NCI-H82 treated with DMSO at 0.1 percent for 48 hours (cell line): Measurements from ENCODE around the gene C1GALT1C1L.
"Not testable (repeated sequence)": the region's sequence is repeated elsewhere in the genome, so short reads cannot be mapped to it uniquely, and the experiment has no call there.

Experiments used
- DNase-seq: peaks from one replicate; lab custom pipeline; 2025; ENCODE audit not compliant: unreplicated experiment; lab: John Stamatoyannopoulos, UW

Gene C1GALT1C1L

DNA sequence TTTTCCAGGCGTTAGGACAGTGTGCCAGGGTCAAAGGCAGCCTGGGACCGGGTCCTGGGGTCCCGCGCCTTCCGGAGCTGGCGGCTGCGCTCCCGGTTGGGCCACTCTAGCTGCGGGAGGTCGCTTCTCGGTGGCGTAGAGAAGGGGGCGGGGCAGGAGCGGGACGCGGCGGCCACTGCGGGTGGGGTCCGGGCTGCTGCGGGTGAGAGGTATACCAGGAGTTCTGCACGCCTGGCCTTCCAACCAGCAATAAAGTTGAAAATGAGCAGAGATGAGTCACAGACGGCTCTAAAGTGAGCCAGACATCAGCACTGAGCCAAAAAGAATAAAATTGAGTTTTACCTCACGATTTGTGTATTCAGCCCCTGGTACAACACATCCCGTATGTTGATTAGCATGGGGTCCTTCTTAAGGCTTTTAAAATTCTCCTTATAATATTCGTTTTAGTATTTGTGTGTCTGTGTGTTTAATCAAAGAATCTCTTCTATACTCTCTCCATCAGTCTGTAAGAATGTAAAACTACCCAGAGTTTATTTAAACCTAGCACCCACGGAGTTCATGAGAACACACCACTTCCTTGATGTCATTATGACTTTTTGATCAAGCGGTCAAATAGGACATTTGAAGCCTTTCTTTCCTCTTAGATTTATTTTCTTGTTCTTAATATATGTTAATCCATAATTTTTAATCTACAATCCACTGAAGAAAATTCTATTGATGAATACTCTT lies at the start of gene C1GALT1C1L:
Gene C1GALT1C1L, minus strand, starts transcription at position 108 of the 729 bp plus-strand sequence. Its CDS starts 107 bp downstream, at position 1.
- peak; percentile 35 for DNase-seq

DNA sequence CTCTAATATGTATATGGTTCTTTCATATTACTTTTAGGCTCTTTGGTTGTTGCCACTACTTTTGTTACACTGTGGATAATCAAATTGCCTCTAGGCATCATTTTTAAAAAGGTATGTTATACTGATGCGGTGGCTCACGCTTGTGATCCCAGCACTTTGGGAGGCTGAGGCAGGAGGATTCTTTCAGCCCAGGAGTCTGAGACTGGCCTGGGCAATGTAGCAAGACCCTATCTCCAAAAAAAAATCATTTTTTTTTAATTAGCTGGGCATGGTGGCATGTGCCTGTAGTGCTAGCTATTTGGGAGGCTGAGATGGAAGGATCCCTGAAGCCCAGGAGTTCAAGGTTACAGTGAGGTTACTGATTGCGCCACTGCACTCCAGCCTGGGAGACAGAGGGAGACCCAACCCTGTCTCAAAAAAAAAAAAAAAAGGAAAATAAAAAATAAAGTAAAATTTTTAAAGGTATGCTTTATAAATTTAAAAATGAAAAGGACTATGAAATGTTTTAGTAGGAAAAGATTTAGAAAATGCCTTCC lies 49.5 kb upstream of the C1GALT1C1L start:
- DNase-seq = no peak

DNA sequence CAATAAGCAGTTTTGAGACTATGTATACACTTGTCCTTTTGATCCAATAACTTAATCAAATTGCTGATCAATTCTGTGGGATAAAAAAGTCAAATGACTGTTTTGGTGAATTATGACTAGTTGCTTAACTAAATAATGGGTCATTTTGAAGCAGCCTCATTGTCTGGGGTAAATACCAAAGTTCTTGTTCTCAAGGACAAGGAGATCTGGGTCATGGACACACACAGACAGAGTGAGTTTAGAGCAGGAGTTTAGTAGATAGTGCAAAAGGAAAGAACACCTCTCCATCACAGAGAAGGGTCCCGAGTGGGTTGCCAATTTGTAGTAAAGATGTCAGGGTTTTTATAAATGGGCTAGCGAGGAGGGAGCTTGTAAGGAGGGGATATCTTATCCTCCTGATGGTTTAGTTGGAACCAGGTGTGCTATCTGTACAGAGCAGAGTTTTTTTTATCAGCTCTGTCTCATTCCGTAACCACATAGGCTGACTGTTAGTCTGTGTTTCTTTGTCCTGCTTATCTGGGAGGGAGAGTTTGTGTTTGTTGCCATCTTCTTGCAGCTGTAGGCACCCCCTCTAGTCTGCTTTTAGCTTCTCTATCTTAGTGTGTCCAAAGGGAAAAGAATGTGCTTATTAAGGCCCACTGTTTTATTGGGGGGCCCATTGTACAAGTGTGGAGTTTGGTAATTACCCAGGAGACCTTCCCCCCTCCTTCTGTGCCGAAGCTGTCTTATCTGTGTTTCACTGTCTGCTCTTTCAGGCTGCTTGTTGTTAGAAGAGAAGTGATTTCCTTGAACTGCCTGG lies 48.7 kb upstream of the C1GALT1C1L start:
- no peak for DNase-seq

DNA sequence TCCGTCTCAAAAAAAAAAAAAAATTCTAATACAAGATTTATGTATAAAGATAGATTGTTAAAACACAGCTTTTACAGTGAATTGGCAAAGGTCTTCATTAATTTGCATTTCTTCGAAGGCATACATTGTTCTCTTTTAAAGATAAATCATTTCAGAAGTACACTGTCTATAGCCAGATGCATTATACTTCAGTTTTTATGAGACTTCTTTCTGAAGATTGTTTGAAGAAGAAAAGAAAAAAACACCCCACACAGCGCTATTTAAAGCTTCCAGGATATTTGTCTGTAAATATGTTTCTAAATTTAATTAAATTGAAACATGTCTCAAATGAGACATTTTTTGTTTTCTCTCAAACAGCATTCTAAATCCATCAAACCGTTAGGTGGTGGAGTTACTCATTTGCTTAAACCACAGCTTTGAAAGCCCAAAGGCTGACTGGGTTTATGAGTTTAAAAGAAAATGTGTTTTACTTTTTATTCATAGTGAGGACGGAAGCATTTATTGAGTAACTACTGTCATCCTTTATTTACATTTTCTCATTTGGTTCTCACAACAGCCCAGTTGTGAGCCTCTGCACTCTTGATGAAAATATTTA lies 42.4 kb upstream of the C1GALT1C1L start:
- no peak for DNase-seq

DNA sequence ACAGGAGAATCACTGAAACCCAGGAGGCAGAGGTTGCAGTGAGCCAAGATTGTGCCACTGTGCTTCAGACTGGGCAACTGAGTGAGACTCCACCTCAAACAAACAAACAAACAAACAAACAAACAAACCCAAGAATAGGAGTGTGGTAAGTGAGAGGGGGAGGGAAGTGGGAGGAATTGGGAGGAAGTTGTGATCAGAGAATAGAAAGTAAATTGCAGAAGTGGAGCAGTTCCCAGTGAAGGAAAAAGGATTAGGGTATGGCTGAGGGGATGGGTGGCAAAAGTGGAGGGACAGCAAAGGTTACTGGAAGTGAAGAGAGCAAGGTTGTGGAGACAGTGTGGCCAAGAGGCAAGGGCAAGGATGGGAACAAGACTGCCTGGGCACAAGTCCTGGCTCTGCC lies 41.1 kb upstream of the C1GALT1C1L start:
- no peak for DNase-seq

DNA sequence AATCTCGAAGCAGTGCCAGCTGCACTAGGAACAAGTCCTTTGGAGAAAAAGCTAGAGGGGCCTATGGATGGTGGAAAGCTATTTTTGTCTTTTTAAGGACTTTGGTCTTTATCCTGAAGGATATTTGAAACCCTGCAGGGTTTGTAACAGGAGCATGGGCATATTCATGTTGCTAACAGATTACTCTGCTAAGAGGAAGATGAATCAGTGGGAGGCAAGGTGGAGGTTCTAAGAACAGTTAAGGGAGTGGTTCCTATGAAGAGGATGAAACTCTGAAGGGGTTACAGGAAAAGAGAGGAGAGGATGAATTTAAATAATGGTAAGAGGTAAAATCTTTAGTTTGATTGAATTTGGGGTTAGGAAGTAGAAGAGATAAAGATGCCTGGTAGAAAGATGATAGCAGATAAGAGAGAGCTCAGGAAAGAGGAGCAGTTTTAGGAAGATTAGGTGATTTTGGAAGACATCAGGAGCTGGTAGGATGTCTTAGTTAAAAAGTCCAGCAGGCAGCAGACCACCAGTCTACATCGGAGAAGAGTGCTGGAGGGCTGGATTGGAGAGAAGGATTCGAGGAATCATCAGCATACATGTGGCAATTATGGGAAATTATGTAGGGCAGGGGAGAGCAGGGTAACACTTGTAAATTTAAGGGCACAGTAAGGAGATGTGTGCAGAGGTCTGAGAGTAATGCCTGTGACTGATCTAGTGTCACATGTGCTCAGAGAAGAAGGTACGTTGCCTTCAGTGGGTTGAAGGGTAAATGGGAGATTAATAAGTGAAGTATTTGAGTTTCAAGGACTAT lies 39.3 kb upstream of the C1GALT1C1L start:
- no peak for DNase-seq

DNA sequence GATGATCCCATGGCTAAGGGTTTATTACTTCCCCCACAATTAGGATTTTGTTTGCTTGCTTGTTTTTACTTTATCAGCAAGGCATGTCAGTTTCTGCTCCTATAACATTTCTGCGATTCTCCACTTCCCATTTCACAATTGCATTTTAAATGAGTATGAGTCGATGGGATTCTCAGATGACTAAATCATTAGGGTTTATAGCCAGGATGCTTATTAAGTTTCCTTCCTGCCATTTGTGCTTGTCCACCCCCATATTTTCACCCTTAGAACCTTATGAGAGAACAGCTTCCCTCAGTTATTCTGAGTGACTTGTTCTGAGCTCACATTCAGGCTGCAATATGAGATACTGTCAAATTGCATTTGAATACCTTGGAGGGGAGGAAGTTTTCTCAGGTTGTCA lies 37.9 kb upstream of the C1GALT1C1L start:
- DNase-seq = no peak

DNA sequence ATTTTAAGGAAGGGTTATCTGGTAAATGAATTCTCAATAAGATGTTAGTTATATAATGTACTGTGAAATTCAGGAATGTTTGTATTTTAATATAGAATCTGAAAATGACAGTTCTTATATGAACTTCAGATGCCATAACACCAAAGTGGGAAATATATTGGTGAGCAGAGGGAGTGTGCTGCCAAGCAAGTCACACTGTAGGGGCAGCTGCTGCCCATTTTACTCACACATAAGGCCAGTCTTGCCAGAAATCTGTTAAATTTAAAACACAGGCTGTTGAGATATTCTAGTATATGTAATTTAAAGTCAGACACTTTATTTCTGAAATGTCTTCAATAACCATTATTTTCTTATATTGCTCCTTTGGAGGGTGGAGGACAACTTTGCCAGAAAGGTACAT lies 34.6 kb upstream of the C1GALT1C1L start:
- no peak for DNase-seq

DNA sequence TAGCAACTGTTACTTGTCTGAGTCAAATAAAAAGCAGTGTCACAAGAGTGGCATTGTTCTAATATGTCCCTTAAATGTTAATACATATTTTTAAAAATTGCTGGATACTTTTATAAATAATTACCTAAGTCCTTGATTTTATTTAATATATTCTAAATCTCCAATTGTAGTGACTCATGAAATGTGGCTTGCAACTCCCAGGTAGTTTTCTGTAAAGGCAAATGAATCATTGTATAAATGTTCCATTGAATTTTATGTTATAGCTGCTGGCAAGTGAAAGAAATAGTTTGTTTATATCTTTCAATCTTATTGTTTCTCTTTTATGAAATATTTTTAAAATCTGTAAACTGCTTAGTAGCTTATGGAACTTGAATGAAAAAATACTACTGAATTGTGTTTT lies 32.7 kb upstream of the C1GALT1C1L start:
- DNase-seq = no peak

DNA sequence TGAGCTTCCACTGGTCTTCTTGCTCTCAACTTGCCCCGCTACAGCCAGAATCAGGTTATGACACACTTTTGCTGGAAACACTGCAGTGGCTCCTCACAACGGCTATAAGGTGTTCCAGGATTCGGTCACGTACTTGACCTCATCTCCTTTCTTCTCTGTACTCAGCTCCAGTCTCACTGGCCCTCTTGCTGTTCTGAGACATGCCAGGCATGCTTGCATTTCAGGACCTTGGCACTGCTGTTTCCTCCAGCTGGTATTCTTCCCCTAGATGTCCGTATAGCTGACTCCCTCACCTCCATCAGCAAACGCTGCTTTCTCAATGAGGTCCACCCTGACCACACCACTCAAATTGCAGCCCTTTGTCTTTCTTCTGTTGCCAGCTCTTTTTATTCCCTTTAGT lies 31.9 kb upstream of the C1GALT1C1L start:
- DNase-seq = no peak

DNA sequence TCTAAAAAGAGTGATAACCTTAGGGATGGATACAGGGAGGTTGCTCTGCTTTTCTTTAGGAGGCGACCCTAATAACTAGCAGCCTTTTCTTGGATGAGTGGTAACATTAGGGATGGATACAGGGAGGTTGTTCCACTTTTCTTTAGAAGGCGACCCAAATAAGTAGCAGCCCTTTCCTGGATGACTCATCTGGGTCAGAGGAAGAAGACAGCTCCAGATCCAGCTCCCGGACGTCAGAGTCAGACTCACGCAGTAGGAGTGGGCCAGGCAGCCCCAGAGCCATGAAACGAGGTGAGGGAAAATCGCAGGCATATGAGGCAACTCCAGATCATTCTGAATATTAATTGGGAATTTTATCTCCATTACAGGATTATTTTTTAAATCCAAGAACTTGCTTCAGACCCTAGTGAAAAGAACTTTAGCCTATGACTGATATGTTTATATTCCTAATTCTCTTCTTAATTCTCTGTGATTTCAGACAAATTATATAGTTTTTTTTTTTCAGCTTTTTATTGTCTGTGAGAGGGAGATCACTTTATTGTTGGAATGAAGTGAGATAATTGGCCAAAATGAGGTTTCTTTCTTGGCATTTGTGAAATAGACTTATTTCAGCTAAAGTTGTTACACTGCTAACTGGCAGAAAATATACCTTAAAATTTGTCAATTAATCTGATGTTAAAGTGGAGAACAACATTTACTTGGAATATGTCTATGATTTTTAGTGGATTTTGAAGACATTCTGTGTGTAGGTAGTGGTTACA lies 31.2 kb upstream of the C1GALT1C1L start:
- no peak for DNase-seq

DNA sequence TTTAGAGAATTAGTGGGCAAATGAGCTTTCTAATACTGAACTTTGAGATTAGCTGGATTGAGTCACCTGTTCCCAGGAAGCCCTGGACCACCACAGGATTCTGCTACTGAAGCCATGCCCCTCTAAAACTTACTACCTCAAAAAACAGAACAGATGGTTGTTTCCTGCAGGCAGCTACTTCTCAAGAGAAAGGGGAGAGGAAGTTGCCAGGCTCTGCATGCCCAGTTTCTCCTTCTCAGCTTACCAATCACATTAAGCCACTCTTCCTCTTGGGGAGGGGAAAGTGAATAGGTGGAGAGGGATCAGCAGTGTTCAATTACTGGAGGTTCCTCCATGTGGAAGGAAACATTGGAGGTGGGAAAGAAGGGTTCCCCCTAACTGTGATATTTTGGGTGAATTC lies 24.9 kb upstream of the C1GALT1C1L start:
- DNase-seq = peak; percentile 62

DNA sequence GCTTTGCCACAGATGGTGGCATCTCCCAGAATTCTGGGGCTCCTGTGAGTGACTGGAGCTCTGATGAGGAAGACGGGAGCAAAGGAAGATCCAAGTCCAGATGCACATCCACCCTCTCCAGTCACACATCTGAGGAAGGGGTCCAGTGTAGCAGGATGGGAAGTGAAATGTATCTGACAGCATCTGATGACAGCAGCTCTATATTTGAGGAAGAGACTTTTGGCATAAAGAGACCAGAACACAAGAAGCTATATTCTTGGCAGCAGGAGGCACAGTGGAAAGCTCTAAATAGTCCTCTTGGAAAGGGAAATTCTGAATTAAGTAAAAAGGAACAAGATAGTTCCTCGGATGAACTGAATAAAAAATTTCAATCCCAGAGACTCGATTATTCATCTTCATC lies 23.5 kb upstream of the C1GALT1C1L start:
- DNase-seq = no peak

DNA sequence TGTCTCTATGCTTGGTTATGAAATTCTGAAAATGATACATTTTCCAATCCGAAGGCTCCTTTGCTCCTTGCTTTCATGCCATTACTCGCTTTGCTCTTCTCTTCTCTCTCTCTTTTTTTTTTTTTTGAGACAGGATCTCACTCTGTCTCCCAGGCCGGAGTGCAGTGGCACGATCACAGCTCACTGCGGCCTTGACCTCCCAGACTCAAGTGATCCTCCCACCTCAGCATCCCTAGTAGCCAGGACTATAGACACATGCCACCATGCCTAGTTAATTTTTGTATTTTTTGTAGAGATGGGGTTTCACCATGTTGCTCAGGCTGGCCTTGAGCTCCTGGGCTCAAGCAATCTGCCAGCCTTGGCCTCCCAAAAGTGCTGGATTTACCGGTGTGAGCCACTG lies 21.9 kb upstream of the C1GALT1C1L start:
- DNase-seq = not testable (repeated sequence)

DNA sequence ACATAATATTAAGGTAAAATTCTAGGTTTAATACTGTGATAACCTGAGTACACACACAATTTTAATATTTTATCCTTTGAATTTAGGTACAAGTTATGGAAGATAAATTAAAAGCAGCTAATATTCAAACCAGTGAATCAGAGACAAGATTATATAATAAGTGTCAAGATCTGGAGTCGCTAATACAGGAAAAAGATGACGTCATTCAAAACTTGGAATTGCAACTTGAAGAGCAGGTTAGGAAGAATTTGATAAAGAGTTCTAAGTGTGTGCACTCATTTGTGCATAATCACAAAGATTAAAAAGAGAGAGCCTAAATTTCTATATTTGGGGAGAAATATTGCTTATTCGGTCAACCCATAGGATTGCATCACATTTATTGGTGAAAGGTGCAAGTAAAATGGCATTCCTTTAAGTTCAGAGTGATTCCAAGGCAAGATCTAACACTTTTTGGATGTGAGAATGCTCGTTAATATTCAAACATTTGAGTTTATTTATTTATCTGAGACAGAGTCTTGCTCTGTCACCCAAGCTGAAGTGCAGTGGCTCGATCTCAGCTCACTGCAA lies 16.3 kb upstream of the C1GALT1C1L start:
- no peak for DNase-seq

DNA sequence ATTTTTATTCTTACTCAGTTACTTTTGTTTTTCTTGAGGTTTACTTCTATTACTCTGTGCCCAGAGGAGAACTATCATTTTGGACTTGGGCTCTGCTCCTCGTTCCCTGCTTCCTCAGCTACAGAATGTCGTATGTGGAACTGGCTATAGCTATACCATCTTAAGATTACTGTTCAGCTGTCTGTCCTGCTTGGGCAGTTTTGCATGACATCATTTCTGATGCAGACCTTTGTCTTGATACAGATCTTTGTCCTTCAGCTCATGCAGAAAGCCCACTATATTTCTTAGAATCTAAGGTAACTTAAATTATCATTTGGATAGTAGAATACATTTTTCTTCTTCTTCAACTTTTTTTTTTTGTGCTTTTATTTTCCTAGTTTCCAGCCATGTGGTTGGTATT lies 13.8 kb upstream of the C1GALT1C1L start:
- DNase-seq = no peak

DNA sequence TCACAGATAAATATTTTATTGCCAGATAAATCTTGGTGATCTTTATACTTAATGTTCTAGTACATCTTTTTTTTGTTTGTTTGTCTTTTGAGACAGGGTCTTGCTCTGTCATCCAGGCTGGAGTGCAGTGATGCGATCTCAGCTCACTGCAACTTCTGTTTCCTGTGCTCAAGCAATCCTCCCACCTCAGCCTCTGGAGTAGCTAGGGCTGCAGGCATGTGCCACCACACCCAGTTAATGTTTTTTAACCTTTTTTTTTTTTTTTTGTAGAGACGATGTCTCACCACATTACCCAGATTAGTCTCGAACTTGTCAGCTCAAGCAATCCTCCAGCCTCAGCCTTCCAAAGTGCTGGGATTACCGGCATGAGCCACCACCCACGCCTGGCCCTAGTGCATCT lies 9.1 kb upstream of the C1GALT1C1L start:
- DNase-seq = no peak

DNA sequence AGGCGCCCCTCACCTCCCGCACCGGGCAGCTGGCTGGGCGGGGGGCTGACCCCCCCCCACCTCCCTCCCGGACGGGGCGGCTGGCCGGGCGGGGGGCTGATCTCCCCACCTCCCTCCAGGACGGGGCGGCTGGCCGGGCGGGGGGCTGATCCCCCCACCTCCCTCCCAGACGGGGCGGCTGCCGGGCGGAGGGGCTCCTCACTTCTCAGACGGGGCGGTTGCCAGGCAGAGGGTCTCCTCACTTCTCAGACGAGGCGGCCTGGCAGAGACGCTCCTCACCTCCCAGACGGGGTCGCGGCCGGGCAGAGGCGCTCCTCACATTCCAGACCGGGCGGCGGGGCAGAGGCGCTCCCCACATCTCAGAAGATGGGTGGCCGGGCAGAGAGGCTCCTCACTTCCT lies 1.6 kb upstream of the C1GALT1C1L start:
- not testable (repeated sequence) for DNase-seq

DNA sequence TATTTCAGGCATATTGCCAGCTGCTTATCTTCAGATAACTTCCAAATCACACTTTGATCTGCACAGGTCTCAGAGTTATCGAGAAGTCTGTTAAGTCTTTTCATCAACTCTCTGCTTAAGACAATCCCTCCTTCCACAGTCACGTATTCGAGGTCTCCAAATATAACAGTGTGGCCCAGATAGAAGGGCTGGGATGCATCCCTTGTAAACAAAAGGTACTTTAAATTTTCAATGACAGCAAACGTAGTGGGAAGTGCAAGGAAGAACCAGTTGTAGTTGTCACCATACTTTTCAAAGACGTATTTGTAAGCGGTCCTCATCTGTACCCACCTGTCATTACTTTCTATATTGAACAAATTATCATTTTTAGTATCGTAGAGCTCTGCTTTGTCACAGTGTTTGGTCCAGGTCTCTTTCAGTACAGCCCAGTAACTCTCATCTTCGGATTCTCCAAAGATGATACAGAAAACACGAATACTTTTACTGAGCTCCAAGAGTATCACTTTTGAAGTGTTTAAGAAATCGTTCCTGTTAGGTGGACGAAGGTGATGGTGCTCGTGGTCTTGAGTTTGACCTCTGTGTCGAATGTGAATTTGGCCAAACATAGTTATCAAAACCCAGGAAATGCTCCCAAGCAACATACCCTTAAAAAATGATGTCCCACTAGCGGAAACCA lies 445 bp downstream of the C1GALT1C1L start:
- no peak for DNase-seq
